NCI-H524 treated with DMSO at 0.1 percent for 48 hours (cell line): ENCODE data around the gene FAXDC2.
"Not testable (repeated sequence)": the region's sequence is repeated elsewhere in the genome, so short reads cannot be mapped to it uniquely, and the experiment has no call there.

Experiments
- DNase-seq: peaks from one replicate; lab custom pipeline; 2025; lab: John Stamatoyannopoulos, UW

FAXDC2 gene

GRCh38 chr5:154830219-154830595, 20.2 kb downstream of the FAXDC2 start:
- DNase-seq = no peak

- DNase-seq = no peak
These were observed 20.7 kb downstream of the FAXDC2 start for GRCh38 chr5:154829589-154830218.

- no peak for DNase-seq
These were observed 21.2 kb downstream of the FAXDC2 start for GRCh38 chr5:154829181-154829588.

GRCh38 chr5:154824070-154824469, 26.3 kb downstream of the FAXDC2 start:
- DNase-seq = no peak

- DNase-seq = no peak
These were observed 26.8 kb downstream of the FAXDC2 start for GRCh38 chr5:154823605-154824004.

- DNase-seq = not testable (repeated sequence)
These were observed 27.5 kb downstream of the FAXDC2 start for GRCh38 chr5:154822896-154823295.

GRCh38 chr5:154820383-154820782, 30.0 kb downstream of the FAXDC2 start:
- no peak for DNase-seq

GRCh38 chr5:154819546-154819945, 30.9 kb downstream of the FAXDC2 start:
- DNase-seq = no peak

GRCh38 chr5:154818471-154819116, 31.8 kb downstream of the FAXDC2 start:
- no peak for DNase-seq

GRCh38 chr5:154817815-154818214, 32.6 kb downstream of the FAXDC2 start:
- no peak for DNase-seq

GRCh38 chr5:154816891-154817492, 33.4 kb downstream of the FAXDC2 start:
- no peak for DNase-seq

GRCh38 chr5:154815684-154816247, 34.6 kb downstream of the FAXDC2 start:
- no peak for DNase-seq

GRCh38 chr5:154815025-154815424, 35.4 kb downstream of the FAXDC2 start:
- DNase-seq = no peak

GRCh38 chr5:154813736-154814135, 36.7 kb downstream of the FAXDC2 start:
- no peak for DNase-seq

- no peak for DNase-seq
These were observed 37.2 kb downstream of the FAXDC2 start for GRCh38 chr5:154813158-154813557.

- no peak for DNase-seq
These were observed 38.5 kb downstream of the FAXDC2 start for GRCh38 chr5:154811653-154812465.

- no peak for DNase-seq
These were observed 39.2 kb downstream of the FAXDC2 start for GRCh38 chr5:154811239-154811638.

GRCh38 chr5:154806176-154806575, 44.2 kb downstream of the FAXDC2 start:
- DNase-seq = no peak

GRCh38 chr5:154802050-154802449, 48.4 kb downstream of the FAXDC2 start:
- DNase-seq = no peak

- DNase-seq = no peak
These were observed 49.3 kb downstream of the FAXDC2 start for GRCh38 chr5:154801083-154801482.

GRCh38 chr5:154800582-154800981, 49.8 kb downstream of the FAXDC2 start:
- DNase-seq = no peak

GRCh38 chr5:154797762-154798161, 52.6 kb downstream of the FAXDC2 start:
- no peak for DNase-seq
